HEK293T (cell line): ENCODE data around the gene SPECC1L.

Experiments
- ARNT ChIP-seq: fragments of 450-650 bp; IDR thresholded peaks from 2 replicates; pipeline ENCODE4 v1.6.1; 2017; ENCODE audit warnings: mild to moderate bottlenecking
- BHLHE40 ChIP-seq: fragments of 450-650 bp; IDR thresholded peaks from 2 replicates; pipeline ENCODE4 v1.6.1; 2016; ENCODE audit warnings: mild to moderate bottlenecking, moderate library complexity, borderline replicate concordance
- SP1 ChIP-seq: fragments of 450-650 bp; IDR thresholded peaks from 2 replicates; pipeline ENCODE4 v1.6.1; 2017
- TARDBP ChIP-seq: fragments of 450-650 bp; IDR thresholded peaks from 2 replicates; pipeline ENCODE4 v1.6.1; 2016
- ZNF384 ChIP-seq: fragments of 450-650 bp; IDR thresholded peaks from 2 replicates; pipeline ENCODE4 v1.6.1; 2016

DNA sequence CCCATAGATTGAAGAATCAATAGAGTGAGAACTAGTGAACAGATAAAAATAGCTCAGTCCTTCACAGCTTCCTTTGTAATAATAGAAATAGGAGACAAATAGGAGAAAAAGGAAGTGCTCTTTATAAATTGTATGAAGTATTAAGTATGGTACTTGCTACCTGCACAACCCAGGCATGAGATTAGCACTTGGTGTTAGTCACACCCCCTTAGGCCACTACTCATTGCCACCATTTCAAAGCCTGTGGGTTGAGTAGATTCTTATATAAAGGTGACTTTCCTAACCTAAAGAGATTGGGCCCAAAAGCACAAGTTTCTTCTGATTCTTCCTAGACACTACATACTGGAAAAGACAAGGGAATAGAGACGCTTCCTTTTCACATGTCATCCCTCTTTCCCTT, 119.0 kb downstream of the SPECC1L start:
- no peak for TF ChIP-seq SP1
- TF ChIP-seq TARDBP = no peak
- TF ChIP-seq ARNT = no peak
- no peak for TF ChIP-seq BHLHE40
- no peak for TF ChIP-seq ZNF384
